Ovary (tissue), 9 donors: ENCODE results near the gene RASGRF2. TPM values are rescaled to one million over a fixed set of nuclear protein-coding genes. Genes with fewer than 3 reads are reported as not detected.

Experiments
- DNase-seq, 5 donors: peaks; one replicate each; pipeline ENCODE4 v3.0.0-alpha.2; 2019 to 2020
- H3K27ac ChIP-seq, 2 donors: fragments of 200-600 bp; one replicate each; pipeline versions ENCODE4 v1.5.1 to v1.8.0; 2019 to 2022
- H3K27me3 ChIP-seq: fragments of 200-600 bp; one replicate; pipeline ENCODE4 v1.8.0; 2022
- H3K36me3 ChIP-seq: fragments of 200-600 bp; sonication (generic); one replicate; pipeline ENCODE4 v1.5.1; 2019
- H3K4me1 ChIP-seq: one replicate; pipeline ENCODE4 v1.8.1; 2013; ENCODE audit warnings: mild to moderate bottlenecking, moderate library complexity; ENCODE audit not compliant: insufficient read depth
- H3K4me3 ChIP-seq: fragments of 200-600 bp; sonication (generic); one replicate; pipeline ENCODE4 v1.5.1; 2017
- H3K9me3 ChIP-seq, 2 donors: fragments of 200-600 bp in 1 of 2; sonication (generic) in 1 of 2; one replicate each; pipeline versions ENCODE4 v1.5.1 to v1.8.1; 2013 to 2019; ENCODE audit warnings: mild to moderate bottlenecking in 1 of 2, moderate library complexity in 1 of 2
- CTCF ChIP-seq, 3 donors: fragments of 450-650 bp in 2 of 3; fragments of 200-600 bp in 1 of 3; IDR thresholded peaks; one replicate each; pipeline versions ENCODE4 v1.5.1 to v1.8.0; 2016 to 2022; ENCODE audit warnings: antibody characterized with exemption in 3 of 3, mild to moderate bottlenecking in 1 of 3
- EP300 ChIP-seq: sonication (generic); formaldehyde crosslinking; IDR thresholded peaks from one replicate; pipeline ENCODE4 v1.6.1; 2017; ENCODE audit warnings: antibody characterized with exemption
- POLR2A ChIP-seq: fragments of 450-650 bp; IDR thresholded peaks from one replicate; pipeline ENCODE4 v1.6.1; 2017; ENCODE audit warnings: antibody characterized with exemption, mild to moderate bottlenecking, moderate library complexity
- WGBS, 3 donors: extraction: QIAGEN DNeasy Blood & Tissue Kit in 1 of 3; methylation state at CpG; one replicate each; pipeline versions ENCODE4 v1.1.5 to v1.1.7; 2013 to 2017; 5-methylcytosine and 5-hydroxymethylcytosine counted together
- intact Hi-C, 4 donors: fragments of 100-400 bp; cut with DNase I; formaldehyde crosslinking; loops; one replicate each; pipeline versions ENCODE4 v1.11.0 to v1.15.1; 2022 to 2023
- polyA plus RNA-seq, 2 donors: library from polyadenylated mRNA; stranded (reverse); fragments of 200-250 nt in 1 of 2; fragments of 350-450 nt in 1 of 2; fragmentation: Illumina TruSeq in 1 of 2; extraction: RNeasy Lipid Tissue Mini Kit (QIAGEN cat#74804) in 1 of 2; gene quantifications; one replicate each; pipeline ENCODE4 v1.2.3, GENCODE V29; 2013 to 2014
- total RNA-seq, 7 donors: library from RNA; depleted of rRNA in 2 of 7; stranded (reverse); fragments of >200 nt in 2 of 7; fragmentation: NEBNext Ultra II Directional in 3 of 7; extraction: Animal tissue kit (Norgen Biotek cat#: 25700) in 3 of 7; gene quantifications; one replicate each; pipeline versions ENCODE4 v1.1.0 to v1.2.4, GENCODE V29; 2016 to 2023
- donor health status: DM: no; HTN: no; CAD: no; lungs with moderate emphysema.
- donor health status: DM: no; HTN: no; CAD: no.
- donor health status: Bipolar disorder and iron deficiency.
- donor health status: DM: yes; HTN: yes; CAD: no.
- donor health status: DM: no; HTN: no; CAD: no.
- donor health status: DM: yes; HTN: yes; CAD: no.

Gene RASGRF2
- total and polyA plus RNA-seq, 9 donors = 8.6 to 55.1 (median 23.0) TPM

DNA sequence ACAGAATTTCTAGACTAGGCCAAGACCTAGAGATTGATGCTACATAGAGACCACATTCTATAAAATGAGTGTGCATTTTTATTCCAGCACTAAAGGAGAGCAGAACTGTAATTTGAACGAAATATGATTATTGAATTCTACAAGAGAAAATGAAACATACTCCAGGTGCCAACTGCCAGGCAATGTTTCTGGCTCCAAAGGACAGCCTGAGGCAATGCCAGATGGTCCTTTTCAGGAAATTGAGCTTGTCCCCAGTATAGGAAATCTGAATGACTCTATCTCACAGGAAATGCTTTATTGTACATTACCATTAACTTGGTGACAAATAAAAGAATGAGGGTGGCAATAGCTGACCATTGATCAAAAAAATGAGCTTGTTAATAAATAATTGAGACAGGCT is 28.8 kb upstream of the RASGRF2 start:
- DNase-seq = no peak
- no peaks in the 10 kb centered on the region for H3K36me3 ChIP-seq
- WGBS, 3 donors = 85 to 91% (median 88%) methylated on average over 1 of the region's 1 CpG
- no peaks in the 10 kb centered on the region for H3K9me3 ChIP-seq
- no peak overlapping the region for H3K4me3 ChIP-seq
- no peaks in the 10 kb centered on the region for H3K27me3 ChIP-seq
- intact Hi-C loops = no loop called here
- no peaks in the 10 kb centered on the region for H3K4me1 ChIP-seq
- H3K27ac ChIP-seq = no peak overlapping the region
- TF ChIP-seq EP300 (no peak), CTCF (IDR thresholded peaks at IDR 0.05) (no peak), POLR2A (no peak)

GRCh38 chr5:80933036-80933435 is 27.1 kb upstream of the RASGRF2 start:
- intact Hi-C loops = no loop called here
- DNase-seq = no peak
- WGBS, 3 donors = 97 to 100% (median 100%) methylated on average over 2 of the region's 2 CpGs
- H3K27ac ChIP-seq = no peak overlapping the region
- no peaks in the 10 kb centered on the region for H3K27me3 ChIP-seq
- no peak overlapping the region for H3K4me3 ChIP-seq
- H3K36me3 ChIP-seq = no peaks in the 10 kb centered on the region
- no peaks in the 10 kb centered on the region for H3K9me3 ChIP-seq
- no peak for TF ChIP-seq CTCF (IDR thresholded peaks at IDR 0.05)
- TF ChIP-seq EP300 = no peak
- H3K4me1 ChIP-seq = no peaks in the 10 kb centered on the region

- no peak for DNase-seq
- Histone ChIP-seq H3K4me1 (no peaks in the 10 kb centered on the region), H3K36me3 (no peaks in the 10 kb centered on the region), H3K27ac (no peak overlapping the region), H3K27me3 (no peaks in the 10 kb centered on the region), H3K4me3 (no peak overlapping the region), H3K9me3 (no peaks in the 10 kb centered on the region)
- intact Hi-C loops = no loop called here
- WGBS, 3 donors = 97 to 99% (median 97%) methylated on average over 4 of the region's 4 CpGs
- no peak for TF ChIP-seq CTCF (IDR thresholded peaks at IDR 0.05)
Measured at GRCh38 chr5:80934751-80935150, 25.4 kb upstream of the RASGRF2 start.

DNA sequence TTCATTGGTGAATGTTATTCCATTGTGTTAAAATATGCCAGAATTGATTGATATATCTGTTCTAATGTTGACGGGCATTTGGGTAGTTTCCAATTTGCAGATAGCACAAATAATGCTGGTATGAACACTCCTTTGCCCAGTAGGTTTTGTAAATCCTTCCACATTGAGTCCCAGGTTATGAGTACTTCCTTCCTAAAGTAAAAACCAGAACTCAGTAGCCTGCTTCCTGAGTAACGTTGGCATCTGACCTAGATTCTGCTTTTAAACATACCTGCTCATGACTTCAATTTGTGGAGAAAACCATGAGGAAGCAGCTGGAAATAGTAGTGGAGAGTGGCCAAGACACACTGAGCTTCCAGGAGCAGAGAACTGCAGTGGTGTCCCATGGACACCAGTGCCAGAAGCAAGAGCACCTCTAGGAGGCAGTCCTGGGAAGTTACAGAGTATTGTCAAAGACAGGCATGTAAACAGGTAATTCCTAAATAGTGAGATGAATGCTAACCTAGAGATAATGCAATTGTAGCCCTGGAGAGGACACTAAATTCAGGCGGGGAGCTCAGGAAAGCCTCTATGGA is 24.3 kb upstream of the RASGRF2 start:
- no peak for DNase-seq
- intact Hi-C loops = no loop called here
- no peak overlapping the region for H3K4me3 ChIP-seq
- H3K36me3 ChIP-seq = no peaks in the 10 kb centered on the region
- no peaks in the 10 kb centered on the region for H3K27me3 ChIP-seq
- TF ChIP-seq POLR2A (no peak), CTCF (IDR thresholded peaks at IDR 0.05) (no peak), EP300 (no peak)
- WGBS, 3 donors = 68 to 81% (median 74%) methylated on average over 3 of the region's 3 CpGs
- H3K4me1 ChIP-seq = no peaks in the 10 kb centered on the region
- no peaks in the 10 kb centered on the region for H3K9me3 ChIP-seq
- no peak overlapping the region for H3K27ac ChIP-seq

DNA sequence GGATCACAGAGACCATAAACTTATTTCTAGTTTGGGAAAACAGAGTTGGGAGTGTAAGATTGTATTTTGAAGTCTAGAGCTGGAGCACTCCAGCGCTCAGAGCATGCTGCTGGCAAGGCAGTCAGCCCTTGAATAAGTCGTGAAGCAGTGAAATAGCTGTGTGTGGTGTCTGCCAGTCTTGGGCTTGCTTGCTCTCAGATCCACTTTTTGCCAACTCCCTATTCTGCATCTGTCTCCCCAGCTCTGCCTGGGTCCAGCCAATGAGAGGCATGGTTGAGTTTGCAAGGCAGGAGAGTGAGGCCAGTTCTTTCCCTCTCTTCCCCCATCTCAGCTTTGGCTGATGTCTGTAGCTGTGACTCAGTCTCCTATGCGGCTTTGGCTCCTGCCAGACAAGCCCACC is 23.3 kb upstream of the RASGRF2 start:
- WGBS, 3 donors = 87 to 92% (median 88%) methylated on average over 3 of the region's 3 CpGs
- no peak overlapping the region for H3K4me3 ChIP-seq
- no peak for DNase-seq
- H3K27me3 ChIP-seq = no peaks in the 10 kb centered on the region
- intact Hi-C loops = no loop called here
- no peaks in the 10 kb centered on the region for H3K36me3 ChIP-seq
- no peaks in the 10 kb centered on the region for H3K9me3 ChIP-seq
- no peak overlapping the region for H3K27ac ChIP-seq
- H3K4me1 ChIP-seq = no peaks in the 10 kb centered on the region
- TF ChIP-seq CTCF (IDR thresholded peaks at IDR 0.05) (no peak), POLR2A (no peak), EP300 (no peak)
